ENCODE results near the gene PPARD. TPM values are rescaled to one million over a fixed set of nuclear protein-coding genes. Genes with fewer than 3 reads are reported as not detected.
A peak's percentile ranks its signal among the peaks of the same experiment; 100 is the strongest.

PPARD gene
- total RNA-seq, 1 experiment from 2014 or later = 26.8 TPM

GRCh38 chr6:35298625-35299140, 43.7 kb upstream of the PPARD start:
- DNase-seq = no peak
- CTCF ChIA-PET = interaction anchor here (1.4 to 2.4 kb wide), 2 partner anchors 20 to 152 kb away, joined by 4 to 9 read pairs; no protein-coding TSS in a partner anchor
- Mint-ChIP-seq H3K36me3 (ENCODE audit: insufficient read depth, unreplicated experiment) (peaks cover 15% of the 10 kb centered on the region), H3K4me1 (ENCODE audit: low read depth, unreplicated experiment) (peaks cover 24% of the 10 kb centered on the region), H3K4me3 (ENCODE audit: low read depth, unreplicated experiment) (peak overlapping the region; percentile 62), H3K9me3 (ENCODE audit: low read depth, unreplicated experiment) (no peaks in the 10 kb centered on the region), H3K27me3 (ENCODE audit: unreplicated experiment) (no peaks in the 10 kb centered on the region), H3K27ac (ENCODE audit: unreplicated experiment) (no peak overlapping the region)
- no peak for TF ChIP-seq CTCF (IDR thresholded peaks at IDR 0.05; ENCODE audit: unreplicated experiment)
- TSS peak; percentile 20 for BruUV-seq (replicated peaks)
- intact Hi-C loops (cut with micrococcal nuclease; ENCODE audit: unreplicated experiment) = loop anchor here (5.0 to 10.0 kb wide), 2 partner anchors 44 to 256 kb away; partner anchors contain the start of gene PPARD

- no peak for DNase-seq
- Mint-ChIP-seq H3K4me3 (ENCODE audit: low read depth, unreplicated experiment) (no peak overlapping the region), H3K27ac (ENCODE audit: unreplicated experiment) (no peak overlapping the region), H3K4me1 (ENCODE audit: low read depth, unreplicated experiment) (peaks cover 33% of the 10 kb centered on the region), H3K9me3 (ENCODE audit: low read depth, unreplicated experiment) (no peaks in the 10 kb centered on the region), H3K27me3 (ENCODE audit: unreplicated experiment) (no peaks in the 10 kb centered on the region), H3K36me3 (ENCODE audit: insufficient read depth, unreplicated experiment) (peaks cover 9% of the 10 kb centered on the region)
- BruUV-seq (replicated peaks) = no TSS peak
- no peak for TF ChIP-seq CTCF (IDR thresholded peaks at IDR 0.05; ENCODE audit: unreplicated experiment)
- CTCF ChIA-PET = interaction anchor here (0.6 kb wide), 1 partner anchor 19 kb away, joined by 3 read pairs; no protein-coding TSS in a partner anchor
- intact Hi-C loops (cut with micrococcal nuclease; ENCODE audit: unreplicated experiment) = loop anchor here (5.0 to 10.0 kb wide), 2 partner anchors 43 to 255 kb away; partner anchors contain the start of gene PPARD
Observed at GRCh38 chr6:35299674-35300073, 42.7 kb upstream of the PPARD start.

- Mint-ChIP-seq H3K4me3 (ENCODE audit: low read depth, unreplicated experiment) (no peak overlapping the region), H3K9me3 (ENCODE audit: low read depth, unreplicated experiment) (no peaks in the 10 kb centered on the region), H3K27ac (ENCODE audit: unreplicated experiment) (no peak overlapping the region), H3K36me3 (ENCODE audit: insufficient read depth, unreplicated experiment) (peaks cover 9% of the 10 kb centered on the region), H3K4me1 (ENCODE audit: low read depth, unreplicated experiment) (peaks cover 33% of the 10 kb centered on the region), H3K27me3 (ENCODE audit: unreplicated experiment) (no peaks in the 10 kb centered on the region)
- CTCF ChIA-PET = interaction anchor here (0.5 to 0.6 kb wide), 3 partner anchors 149 to 256 kb away, joined by 3 read pairs; no protein-coding TSS in a partner anchor
- BruUV-seq (replicated peaks) = no TSS peak
- intact Hi-C loops (cut with micrococcal nuclease; ENCODE audit: unreplicated experiment) = no loop called here
- DNase-seq = no peak
- TF ChIP-seq CTCF (IDR thresholded peaks at IDR 0.05; ENCODE audit: unreplicated experiment) = no peak
Observed at GRCh38 chr6:35300848-35301247, 41.5 kb upstream of the PPARD start.

- H3K27ac Mint-ChIP-seq (ENCODE audit: unreplicated experiment) = peak overlapping the region; percentile 58
- no peaks in the 10 kb centered on the region for H3K27me3 Mint-ChIP-seq (ENCODE audit: unreplicated experiment)
- TF ChIP-seq CTCF (IDR thresholded peaks at IDR 0.05; ENCODE audit: unreplicated experiment) = no peak
- no peaks in the 10 kb centered on the region for H3K9me3 Mint-ChIP-seq (ENCODE audit: low read depth, unreplicated experiment)
- peak overlapping the region; percentile 18 for H3K4me3 Mint-ChIP-seq (ENCODE audit: low read depth, unreplicated experiment)
- peak; percentile 66 for DNase-seq
- peaks cover 33% of the 10 kb centered on the region for H3K4me1 Mint-ChIP-seq (ENCODE audit: low read depth, unreplicated experiment)
- no TSS peak for BruUV-seq (replicated peaks)
- intact Hi-C loops (cut with micrococcal nuclease; ENCODE audit: unreplicated experiment) = no loop called here
- H3K36me3 Mint-ChIP-seq (ENCODE audit: insufficient read depth, unreplicated experiment) = peaks cover 2% of the 10 kb centered on the region
- CTCF ChIA-PET = interaction anchor here (0.6 to 1.1 kb wide), 5 partner anchors 9 to 222 kb away, joined by 3 to 6 read pairs (median 5); no protein-coding TSS in a partner anchor
Observed at GRCh38 chr6:35302604-35303241, 39.6 kb upstream of the PPARD start.

Data from Calu3 (cell line).